Left renal pelvis (tissue), 4 donors: ENCODE measurements around the gene DFFA. TPM values are rescaled to one million over a fixed set of nuclear protein-coding genes. Genes with fewer than 3 reads are reported as not detected.
"Not testable (repeated sequence)": the region's sequence is repeated elsewhere in the genome, so short reads cannot be mapped to it uniquely, and the experiment has no call there.

Source experiments
- DNase-seq, 4 donors: peaks; one replicate each; pipeline ENCODE4 v3.0.0-alpha.2; 2013; ENCODE audit warnings: low read depth in 4 of 4, low spot score in 3 of 4
- polyA plus RNA-seq, 4 donors: library from polyadenylated mRNA; unstranded; fragments of 120-200 nt; gene quantifications; one replicate each; pipeline ENCODE4 v1.2.1, GENCODE V29; 2013; ENCODE audit not compliant: insufficient read length in 4 of 4

DFFA gene
- polyA plus RNA-seq, 4 donors = 27.6 to 50.1 (median 42.1) TPM

DNA sequence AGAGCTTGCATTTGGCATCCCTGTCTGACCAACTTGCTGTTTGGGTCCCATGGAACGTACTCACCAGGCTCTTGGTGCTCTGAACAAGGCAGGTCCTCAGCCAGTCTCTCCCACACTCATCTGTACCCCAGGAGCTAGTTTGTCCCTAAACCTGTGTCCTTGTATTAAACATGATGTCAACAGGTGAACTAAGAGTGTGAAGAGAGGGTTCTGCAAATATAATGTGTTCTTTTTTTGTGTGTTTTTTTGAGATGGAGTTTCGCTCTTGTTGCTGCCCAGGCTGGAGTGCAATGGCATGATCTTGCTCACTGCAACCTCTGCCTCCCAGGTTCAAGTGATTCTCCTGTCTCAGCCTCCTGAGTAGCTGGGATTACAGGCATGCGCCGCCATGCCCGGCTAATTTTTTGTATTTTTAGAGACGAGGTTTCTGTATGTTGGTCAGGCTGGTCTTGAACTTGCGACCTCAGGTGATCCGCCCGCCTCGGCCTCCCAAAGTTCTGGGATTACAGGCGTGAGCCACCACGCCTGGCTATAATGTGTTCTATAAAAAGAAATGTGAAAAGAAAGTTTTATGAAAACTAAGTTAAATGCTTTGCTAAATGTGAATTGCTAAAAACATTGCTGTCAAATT lies 33.8 kb upstream of the DFFA start:
- not testable (repeated sequence) for DNase-seq

GRCh38 chr1:10504249-10504648 lies 31.9 kb upstream of the DFFA start:
- DNase-seq = no peak

DNA sequence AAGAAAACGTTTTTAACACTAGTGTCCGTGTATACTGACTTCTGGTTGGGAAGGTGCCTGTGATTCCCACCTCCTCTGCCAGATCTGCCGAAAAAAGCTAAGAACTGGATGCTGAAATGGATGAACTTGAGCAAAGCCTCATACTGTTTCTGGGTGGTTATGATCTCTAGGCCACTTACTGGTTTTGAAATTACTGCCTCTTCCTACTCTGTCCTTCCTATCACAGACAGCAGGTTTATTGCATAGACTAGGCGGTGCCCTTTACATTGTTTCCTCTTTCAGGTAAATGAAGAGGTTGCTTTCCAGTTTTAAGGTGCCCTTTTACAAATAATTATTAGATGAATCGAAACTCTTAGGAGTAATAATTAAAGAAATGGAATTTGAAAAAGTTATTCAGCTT lies 29.9 kb upstream of the DFFA start:
- DNase-seq = no peak

DNA sequence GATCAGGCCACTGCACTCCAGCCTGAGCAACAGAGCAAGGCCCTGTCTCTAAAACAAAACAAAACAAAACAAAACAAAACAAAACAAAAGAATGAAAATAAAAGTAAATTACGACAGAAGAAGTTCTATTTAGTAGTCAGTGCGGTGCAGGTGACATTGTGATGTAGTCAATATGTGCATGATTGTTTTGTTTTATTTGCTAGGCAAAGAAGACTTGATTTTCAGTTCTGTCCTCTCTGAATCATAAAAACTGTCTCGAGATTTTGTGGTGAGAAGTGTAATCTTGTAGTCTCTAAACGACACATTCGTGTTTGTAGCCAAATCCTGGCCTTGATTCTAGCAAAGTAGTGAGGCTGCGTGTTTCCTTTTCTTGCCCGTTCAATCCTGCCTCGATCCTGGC lies 25.9 kb upstream of the DFFA start:
- DNase-seq = no peak

- no peak for DNase-seq
These were observed 24.8 kb upstream of the DFFA start for GRCh38 chr1:10497109-10497508.

- DNase-seq = peak in 2 of 4 donors; percentile 51 to 63
These were observed 23.6 kb upstream of the DFFA start for GRCh38 chr1:10495952-10496351.

GRCh38 chr1:10495475-10495817 lies 23.1 kb upstream of the DFFA start:
- DNase-seq = no peak

GRCh38 chr1:10494754-10495474 lies 22.6 kb upstream of the DFFA start:
- DNase-seq = no peak

- no peak for DNase-seq
These were observed 22.1 kb upstream of the DFFA start for GRCh38 chr1:10494418-10494753.

GRCh38 chr1:10490286-10490970 lies 18.1 kb upstream of the DFFA start:
- DNase-seq = no peak

- DNase-seq = no peak
These were observed 17.1 kb upstream of the DFFA start for GRCh38 chr1:10489291-10490055.

DNA sequence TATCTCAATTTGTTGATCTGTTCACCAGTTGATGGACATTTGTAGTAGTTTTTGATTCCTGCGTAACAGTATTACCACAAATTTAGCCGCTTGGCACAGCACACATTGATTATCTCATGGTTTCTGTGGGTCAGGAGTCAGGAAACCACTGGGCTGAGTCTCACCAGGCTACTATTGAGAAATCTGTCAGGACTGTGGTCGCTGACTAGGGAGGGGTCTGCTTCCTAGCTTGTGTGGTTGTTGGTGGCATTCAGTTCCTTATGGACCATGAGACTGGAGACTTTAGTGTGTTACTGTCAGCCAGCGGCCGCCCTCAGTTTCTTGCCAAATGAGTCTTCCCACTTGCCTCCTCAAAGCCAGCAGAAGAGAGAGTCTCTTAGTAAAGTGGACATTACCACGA lies 12.2 kb upstream of the DFFA start:
- no peak for DNase-seq

DNA sequence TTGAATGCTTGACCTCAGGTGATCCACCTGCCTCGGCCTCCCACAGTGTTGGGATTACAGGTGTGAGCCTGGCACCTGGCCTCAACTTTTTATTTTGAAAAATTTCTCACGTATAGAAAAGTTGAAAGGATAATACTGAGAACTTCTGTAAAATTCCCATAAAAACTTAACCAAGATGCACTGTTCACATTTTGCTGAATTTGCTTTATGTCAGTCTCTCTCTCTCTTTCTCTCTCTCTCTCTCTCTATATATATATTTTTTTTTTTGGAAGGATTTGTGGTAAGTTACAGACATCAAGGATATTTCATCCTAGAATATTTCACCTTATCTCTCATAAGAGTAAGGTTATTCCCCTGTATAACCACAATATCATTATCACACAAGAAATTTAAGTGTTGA lies 8.3 kb upstream of the DFFA start:
- no peak for DNase-seq

- no peak for DNase-seq
These were observed 7.0 kb upstream of the DFFA start for GRCh38 chr1:10479296-10479695.

DNA sequence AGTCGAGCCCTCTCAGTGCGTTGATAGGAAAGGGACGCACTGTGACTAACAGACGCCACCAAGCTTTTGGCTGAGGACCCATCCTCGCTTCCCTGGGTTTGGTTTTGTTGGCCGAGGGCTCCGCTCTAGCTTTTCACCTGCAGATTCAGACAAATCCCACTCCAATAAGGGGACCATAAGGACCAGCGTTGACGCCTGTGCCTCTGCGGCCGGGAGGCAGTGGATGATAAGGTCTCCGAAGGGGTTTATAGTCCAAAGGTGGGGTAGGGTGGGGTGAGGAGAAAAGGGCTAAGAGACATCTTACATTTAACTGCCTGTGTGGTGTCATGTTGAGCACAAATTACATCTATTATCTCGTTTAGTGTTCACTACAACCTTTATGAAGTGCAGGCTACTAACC lies 3.2 kb upstream of the DFFA start:
- DNase-seq = no peak

GRCh38 chr1:10474613-10475507 lies 2.5 kb upstream of the DFFA start, which contains the start of gene PEX14:
Gene PEX14, plus strand, starts transcription at chr1:10474950. Its CDS starts 17 bp downstream, at chr1:10474967.
- peak in 3 of 4 donors; percentile 62 to 76 (median 70) for DNase-seq

DNA sequence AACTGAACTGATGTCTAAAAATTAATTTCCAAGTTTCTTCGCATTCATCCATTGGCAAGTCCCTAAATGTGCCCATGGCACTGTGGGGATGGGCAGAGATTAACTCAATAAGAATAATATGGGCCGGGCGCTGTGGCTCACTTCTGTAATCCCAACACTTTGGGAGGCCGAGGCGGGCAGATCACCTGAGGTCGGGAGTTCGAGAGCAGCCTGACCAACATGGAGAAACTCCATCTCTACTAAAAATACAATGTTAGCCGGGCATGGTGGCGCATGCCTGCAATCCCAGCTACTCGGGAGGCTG lies 1.9 kb upstream of the DFFA start:
- DNase-seq = not testable (repeated sequence)

DNA sequence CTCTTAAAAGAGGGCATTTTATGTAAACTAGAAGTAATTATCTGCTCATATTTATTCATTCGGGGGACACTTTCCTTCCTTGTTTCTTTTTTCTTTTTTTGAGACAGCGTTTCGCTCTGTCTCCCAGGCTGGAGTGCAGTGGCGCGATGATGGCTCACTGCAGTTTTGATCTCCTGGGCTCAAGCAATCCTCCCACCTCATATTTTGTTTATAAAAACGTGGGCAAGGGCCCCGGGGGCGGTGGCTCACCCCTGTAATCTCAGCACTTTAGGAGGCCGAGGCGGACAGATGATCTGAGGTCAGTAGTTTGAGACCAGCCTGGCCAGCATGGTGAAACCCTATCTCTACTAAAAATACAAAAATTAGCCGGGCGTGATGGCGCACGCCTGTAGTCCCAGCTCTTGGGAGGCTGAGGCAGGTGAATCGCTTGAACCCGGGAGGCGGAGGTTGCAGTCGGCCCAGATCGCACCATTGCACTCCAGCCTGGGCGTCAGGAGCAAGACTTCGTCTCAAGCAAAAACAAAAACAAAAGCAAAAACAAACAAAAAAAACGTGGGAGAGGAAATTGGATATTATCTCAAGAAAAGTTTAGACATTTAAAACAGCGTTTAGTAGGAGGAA lies 926 bp upstream of the DFFA start:
- no peak for DNase-seq

GRCh38 chr1:10471411-10472219 lies 714 bp downstream of the DFFA start:
- no peak for DNase-seq
